ENCODE data around the gene CALML4. TPM values are rescaled to one million over a fixed set of nuclear protein-coding genes. Genes with fewer than 3 reads are reported as not detected.
"Not testable (repeated sequence)": the region's sequence is repeated elsewhere in the genome, so short reads cannot be mapped to it uniquely, and the experiment has no call there.

CALML4 gene
- total RNA-seq, 1 donor = 2.7 TPM

GRCh38 chr15:68218331-68218730, 13.2 kb upstream of the CALML4 start:
- no peak for TF ChIP-seq CTCF (IDR thresholded peaks at IDR 0.05; ENCODE audit: insufficient read depth, low read length)
- no peak overlapping the region for H3K4me3 ChIP-seq (ENCODE audit: low read depth, low read length)
- DNase-seq (ENCODE audit: low read depth) = no peak

- no peak for DNase-seq (ENCODE audit: low read depth)
- no peak for TF ChIP-seq CTCF (IDR thresholded peaks at IDR 0.05; ENCODE audit: insufficient read depth, low read length)
- H3K4me3 ChIP-seq (ENCODE audit: low read depth, low read length) = no peak overlapping the region
Measured at GRCh38 chr15:68217341-68217740, 12.2 kb upstream of the CALML4 start.

GRCh38 chr15:68214838-68215254, 9.7 kb upstream of the CALML4 start:
- TF ChIP-seq CTCF (IDR thresholded peaks at IDR 0.05; ENCODE audit: insufficient read depth, low read length) = no peak
- no peak overlapping the region for H3K4me3 ChIP-seq (ENCODE audit: low read depth, low read length)
- no peak for DNase-seq (ENCODE audit: low read depth)

GRCh38 chr15:68213991-68214837, 9.1 kb upstream of the CALML4 start:
- no peak overlapping the region for H3K4me3 ChIP-seq (ENCODE audit: low read depth, low read length)
- DNase-seq (ENCODE audit: low read depth) = no peak
- TF ChIP-seq CTCF (IDR thresholded peaks at IDR 0.05; ENCODE audit: insufficient read depth, low read length) = no peak

- DNase-seq (ENCODE audit: low read depth) = not testable (repeated sequence)
Measured at GRCh38 chr15:68213491-68213845, 8.3 kb upstream of the CALML4 start.

GRCh38 chr15:68211656-68212320, 6.7 kb upstream of the CALML4 start:
- H3K4me3 ChIP-seq (ENCODE audit: low read depth, low read length) = no peak overlapping the region
- no peak for TF ChIP-seq CTCF (IDR thresholded peaks at IDR 0.05; ENCODE audit: insufficient read depth, low read length)
- no peak for DNase-seq (ENCODE audit: low read depth)

More at GRCh38 chr15:68213491-68213845, 8.3 kb upstream of the CALML4 start:
- H3K4me3 ChIP-seq (ENCODE audit: low read depth, low read length) = not testable (repeated sequence)

GRCh38 chr15:68210821-68211655, 5.9 kb upstream of the CALML4 start:
- peak overlapping the region; percentile 17 for H3K4me3 ChIP-seq (ENCODE audit: low read depth, low read length)
- DNase-seq (ENCODE audit: low read depth) = peak; percentile 43
- peak; percentile 91 for TF ChIP-seq CTCF (IDR thresholded peaks at IDR 0.05; ENCODE audit: insufficient read depth, low read length)
